Right lobe of liver (tissue), 6 donors: Measurements from ENCODE around the gene MTHFR. TPM values are rescaled to one million over a fixed set of nuclear protein-coding genes. Genes with fewer than 3 reads are reported as not detected.

ENCODE experiments used
- ATAC-seq, 4 donors: fragments of 200-7000 bp; cut with Tn5 transposase; one replicate each; pipeline ENCODE4 v1.9.1; 2020; ENCODE audit warnings: mild to moderate bottlenecking in 4 of 4, moderate library complexity in 4 of 4
- DNase-seq, 3 donors: peaks; one replicate each; pipeline ENCODE4 v3.0.0-alpha.2; 2020
- H3K27ac ChIP-seq, 3 donors: fragments of 200-600 bp; one replicate each; pipeline ENCODE4 v1.8.0; 2022
- H3K27me3 ChIP-seq, 2 donors: fragments of 200-600 bp; one replicate each; pipeline ENCODE4 v1.8.0; 2022
- H3K36me3 ChIP-seq, 4 donors: fragments of 200-600 bp; sonication (generic) in 1 of 4; one replicate each; pipeline versions ENCODE4 v1.5.1 to v1.8.0; 2017 to 2022; ENCODE audit warnings: control low read depth in 1 of 4
- H3K4me1 ChIP-seq, 4 donors: fragments of 200-600 bp; sonication (generic) in 1 of 4; one replicate each; pipeline versions ENCODE4 v1.5.1 to v1.8.0; 2017 to 2022; ENCODE audit warnings: control low read depth in 1 of 4
- H3K4me3 ChIP-seq, 3 donors: fragments of 200-600 bp; one replicate each; pipeline ENCODE4 v1.8.0; 2022
- H3K9me3 ChIP-seq, 4 donors: fragments of 200-600 bp; sonication (generic) in 1 of 4; one replicate each; pipeline versions ENCODE4 v1.5.1 to v1.8.0; 2017 to 2022; ENCODE audit warnings: control low read depth in 1 of 4
- CTCF ChIP-seq, 4 donors: fragments of 200-600 bp in 3 of 4; fragments of 450-650 bp in 1 of 4; IDR thresholded peaks; one replicate each; pipeline versions ENCODE4 v1.5.1 to v1.8.0; 2016 to 2022; ENCODE audit warnings: antibody characterized with exemption in 4 of 4, mild to moderate bottlenecking in 2 of 4
- POLR2A ChIP-seq: fragments of 450-650 bp; IDR thresholded peaks from one replicate; pipeline ENCODE4 v1.6.1; 2017; ENCODE audit warnings: antibody characterized with exemption, mild to moderate bottlenecking
- WGBS: methylation state at CpG from one replicate; pipeline ENCODE4 v1.1.6; 2018; ENCODE audit warnings: low coverage, low lambda C conversion rate; ENCODE audit not compliant: insufficient coverage; ENCODE audit errors: missing lambda C conversion rate; 5-methylcytosine and 5-hydroxymethylcytosine counted together
- intact Hi-C, 2 donors: fragments of 100-400 bp; cut with DNase I; formaldehyde crosslinking; loops; one replicate each; pipeline versions ENCODE4 v1.11.2 to v1.14.1; 2022
- total RNA-seq, 6 experiments: library from RNA; depleted of rRNA in 2 of 6; stranded (reverse); fragments of >200 nt in 2 of 6; fragmentation: NEBNext Ultra II Directional in 3 of 6; extraction: Animal tissue kit (Norgen Biotek cat#: 25700) in 3 of 6; gene quantifications; one replicate each; pipeline versions ENCODE4 v1.1.0 to v1.2.4, GENCODE V29; 2016 to 2023
- donor health status: DM: no; HTN: yes; CAD: no.
- donor health status: DM: no; HTN: no; CAD: no.
- donor health status: DM: no; HTN: no; CAD: no.
- donor health status: DM: no; HTN: yes; CAD: no.
- donor health status: DM: no; HTN: yes; CAD: no.

The MTHFR gene
- total RNA-seq, 6 experiments from 2014 or later, result 10.6 to 20.1 (median 15.6) TPM

- Histone ChIP-seq H3K4me1 (peaks cover 0 to 44% (median 16%) of the 10 kb centered on the region in 4 donors), H3K4me3 (no peak overlapping the region), H3K27ac (peak overlapping the region in 1 of 3 donors; percentile 5), H3K27me3 (no peaks in the 10 kb centered on the region), H3K9me3 (no peaks in the 10 kb centered on the region), H3K36me3 (peaks cover 0 to 6% (median 1%) of the 10 kb centered on the region in 4 donors)
- TF ChIP-seq CTCF (IDR thresholded peaks at IDR 0.05), result no peak
- DNase-seq (no peak), ATAC-seq (no peak)
- intact Hi-C loops, result no loop called here
- 40% methylated on average over 1 of the region's 14 CpGs for WGBS
Measured at GRCh38 chr1:11787804-11788436, 17.8 kb downstream of the MTHFR start.

- H3K27me3 ChIP-seq, result no peaks in the 10 kb centered on the region
- intact Hi-C loops, result no loop called here
- TF ChIP-seq CTCF (IDR thresholded peaks at IDR 0.05) (no peak), POLR2A (no peak)
- peaks cover 0 to 3% (median 0%) of the 10 kb centered on the region in 4 donors for H3K36me3 ChIP-seq
- H3K4me3 ChIP-seq, result no peak overlapping the region
- 34% methylated on average over 8 of the region's 16 CpGs for WGBS
- peak overlapping the region in 1 of 3 donors; percentile 5 for H3K27ac ChIP-seq
- H3K9me3 ChIP-seq, result no peaks in the 10 kb centered on the region
- DNase-seq, result peak in 1 of 3 donors; percentile 51
- H3K4me1 ChIP-seq, result peaks cover 0 to 39% (median 16%) of the 10 kb centered on the region in 4 donors
- peak in 2 of 4 donors; percentile 3 to 4 for ATAC-seq
Measured at GRCh38 chr1:11787251-11787803, 18.4 kb downstream of the MTHFR start.

- ATAC-seq (no peak), DNase-seq (no peak)
- Histone ChIP-seq H3K4me3 (no peak overlapping the region), H3K9me3 (no peaks in the 10 kb centered on the region), H3K27me3 (no peaks in the 10 kb centered on the region), H3K36me3 (no peaks in the 10 kb centered on the region), H3K27ac (no peak overlapping the region), H3K4me1 (peaks cover 0 to 27% (median 12%) of the 10 kb centered on the region in 4 donors)
- 62% methylated on average over 5 of the region's 5 CpGs for WGBS
- intact Hi-C loops, result no loop called here
- TF ChIP-seq POLR2A (no peak), CTCF (IDR thresholded peaks at IDR 0.05) (no peak)
Measured at GRCh38 chr1:11786168-11786567, 19.6 kb downstream of the MTHFR start.

GRCh38 chr1:11784993-11785769 lies 20.6 kb downstream of the MTHFR start:
- H3K4me3 ChIP-seq, result no peak overlapping the region

More at GRCh38 chr1:11784993-11785769, 20.6 kb downstream of the MTHFR start:
- DNase-seq (peak; percentile 74 to 81 (median 79)), ATAC-seq (peak; percentile 70 to 83 (median 80))
- TF ChIP-seq CTCF (IDR thresholded peaks at IDR 0.05), result peak; percentile 74 to 88 (median 86)
- no peak for TF ChIP-seq POLR2A
- no peaks in the 10 kb centered on the region for H3K9me3 ChIP-seq
- 5% methylated on average over 10 of the region's 30 CpGs for WGBS
- peak overlapping the region; percentile 18 to 51 (median 31) for H3K27ac ChIP-seq
- peaks cover 0 to 17% (median 7%) of the 10 kb centered on the region in 4 donors for H3K4me1 ChIP-seq
- H3K27me3 ChIP-seq, result no peaks in the 10 kb centered on the region
- intact Hi-C loops, result no loop called here
- no peaks in the 10 kb centered on the region for H3K36me3 ChIP-seq
